HG02973 (cell line): ENCODE data around the gene DPEP2.
"Not testable (repeated sequence)": the region's sequence is repeated elsewhere in the genome, so short reads cannot be mapped to it uniquely, and the experiment has no call there.

Source experiments
- ATAC-seq: cut with Tn5 transposase; IDR thresholded peaks from one replicate; pipeline ENCODE4 v1.9.1; 2021; ENCODE audit warnings: moderate library complexity; ENCODE audit not compliant: unreplicated experiment

Gene DPEP2

DNA sequence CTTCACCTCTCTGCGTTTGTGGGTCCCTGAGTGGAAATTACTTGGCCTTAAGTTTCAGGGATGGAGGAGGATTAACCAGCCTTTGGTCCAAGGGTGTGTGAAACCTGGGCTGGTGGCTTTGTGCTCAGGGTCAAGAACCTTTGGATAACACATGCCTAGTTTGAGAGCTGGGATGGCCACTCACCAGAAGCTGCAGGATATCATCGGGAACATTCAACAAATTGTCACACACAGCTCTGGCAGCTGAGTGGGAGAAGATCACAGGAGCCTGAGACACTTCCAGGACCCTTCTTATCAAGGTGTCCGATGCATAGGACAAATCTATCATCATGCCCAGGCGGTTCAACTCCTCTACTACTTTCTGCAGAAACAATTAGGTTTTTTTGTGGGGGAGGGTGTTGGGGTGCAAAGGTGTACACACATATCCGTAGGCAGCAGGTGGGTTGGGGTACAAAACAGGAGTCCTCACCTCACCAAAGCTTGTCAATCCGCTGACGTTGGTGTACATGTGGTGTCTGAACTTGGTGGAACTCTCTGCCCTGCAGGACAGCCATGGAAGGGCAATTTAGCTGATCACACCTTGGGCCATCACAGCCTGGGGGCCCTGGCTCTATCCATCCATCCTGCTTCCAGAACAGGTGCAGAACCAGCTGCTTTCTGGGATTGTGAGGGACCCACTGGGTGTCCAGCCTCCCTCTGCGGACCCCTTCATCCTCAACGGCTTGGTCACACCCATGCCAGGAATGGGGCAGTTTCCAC, 21.6 kb downstream of the DPEP2 start:
- ATAC-seq: no peak

DNA sequence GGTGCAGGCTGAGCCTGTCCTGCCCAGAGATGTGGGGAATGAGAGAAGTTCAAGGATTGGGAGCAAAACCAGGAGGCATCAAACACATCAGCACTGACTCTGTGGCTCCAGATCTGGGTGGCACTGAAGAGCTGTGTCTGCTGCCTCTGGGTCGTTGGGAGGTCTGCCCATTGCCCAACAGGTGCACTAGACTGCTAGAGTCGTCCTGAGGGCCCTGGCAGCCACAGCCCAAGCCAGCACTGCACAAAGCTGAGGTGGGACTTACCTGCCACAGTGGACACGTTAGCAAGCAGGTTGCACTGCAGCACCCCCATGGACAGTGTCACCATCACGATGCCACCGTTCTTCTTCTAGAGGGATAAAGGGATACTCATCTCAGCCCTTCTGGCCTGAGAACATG, 22.3 kb downstream of the DPEP2 start:
- ATAC-seq: no peak

DNA sequence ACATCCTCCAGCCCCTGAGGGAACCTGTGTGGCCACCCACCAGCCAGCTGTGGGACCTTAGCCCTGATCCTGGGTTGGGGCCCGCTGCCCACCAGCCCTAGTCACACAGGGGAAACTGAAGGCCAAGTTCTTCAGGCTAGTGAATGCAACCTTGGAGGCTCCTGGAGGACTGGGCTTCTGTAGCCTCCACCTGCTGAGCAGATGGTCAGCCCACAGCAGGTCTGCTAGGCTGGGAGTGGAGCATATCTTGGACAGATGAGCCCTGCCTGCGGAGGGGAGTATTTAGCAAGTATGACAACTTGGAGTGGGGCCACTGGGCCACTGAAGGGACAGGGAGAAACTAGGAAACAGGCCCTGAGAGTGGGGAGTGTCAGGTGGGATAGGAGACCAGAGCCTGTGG, 23.1 kb downstream of the DPEP2 start:
- ATAC-seq: no peak

DNA sequence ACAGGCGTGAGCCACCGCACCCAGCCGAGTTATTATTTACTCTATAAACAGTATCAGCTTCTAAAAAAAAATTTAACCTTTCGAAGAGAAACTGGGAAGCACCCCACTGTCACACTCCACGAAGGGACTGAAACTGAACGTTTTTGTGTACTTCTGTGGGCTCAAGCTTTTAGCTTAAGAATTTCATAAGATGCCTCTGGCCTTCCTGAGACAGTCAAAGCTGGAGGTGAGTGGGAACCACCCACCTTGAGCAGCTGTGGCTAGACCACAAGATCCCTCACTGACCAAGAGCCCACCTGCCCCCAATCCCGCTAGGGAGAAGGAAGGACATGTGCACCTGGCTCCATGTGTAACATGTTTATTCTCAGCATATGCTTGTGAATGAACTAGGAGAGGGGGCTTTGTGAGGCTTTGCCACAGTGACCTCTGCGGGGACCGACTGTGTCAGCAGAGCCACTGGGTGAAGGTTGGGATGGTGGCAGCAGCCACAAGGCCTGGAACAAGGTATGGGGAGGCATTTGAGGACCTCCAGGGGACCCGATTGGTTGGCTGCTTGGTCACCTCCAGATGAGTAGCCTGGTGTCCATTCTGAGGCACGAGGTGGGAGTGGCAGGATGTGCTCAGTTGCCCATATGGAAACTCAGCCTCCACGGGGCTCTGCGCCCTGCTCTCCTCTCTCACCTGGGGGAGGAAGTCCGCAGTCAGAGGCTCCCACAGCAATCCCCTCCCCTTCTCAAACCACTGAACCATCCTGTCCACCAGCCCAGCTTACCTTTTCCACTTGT, 23.8 kb downstream of the DPEP2 start:
- ATAC-seq: no peak

DNA sequence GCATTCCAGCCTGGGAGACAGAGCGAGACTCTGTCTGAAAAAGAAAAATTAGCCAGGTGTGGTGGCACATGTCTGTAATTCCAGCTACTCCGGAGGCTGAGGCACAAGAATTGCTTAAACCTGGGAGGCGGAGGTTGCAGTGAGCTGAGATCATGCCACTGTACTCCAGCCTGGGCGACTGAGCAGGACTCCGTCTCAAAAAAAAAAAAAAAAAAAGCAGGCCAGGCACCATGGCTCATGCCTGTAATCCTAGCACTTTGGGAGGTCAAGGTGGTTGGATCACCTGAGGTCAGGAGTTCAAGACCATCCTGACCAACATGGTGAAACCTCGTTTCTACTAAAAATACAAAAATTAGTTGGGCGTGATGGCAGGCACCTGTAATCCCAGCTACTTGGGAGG, 27.0 kb downstream of the DPEP2 start:
- ATAC-seq: not testable (repeated sequence)

DNA sequence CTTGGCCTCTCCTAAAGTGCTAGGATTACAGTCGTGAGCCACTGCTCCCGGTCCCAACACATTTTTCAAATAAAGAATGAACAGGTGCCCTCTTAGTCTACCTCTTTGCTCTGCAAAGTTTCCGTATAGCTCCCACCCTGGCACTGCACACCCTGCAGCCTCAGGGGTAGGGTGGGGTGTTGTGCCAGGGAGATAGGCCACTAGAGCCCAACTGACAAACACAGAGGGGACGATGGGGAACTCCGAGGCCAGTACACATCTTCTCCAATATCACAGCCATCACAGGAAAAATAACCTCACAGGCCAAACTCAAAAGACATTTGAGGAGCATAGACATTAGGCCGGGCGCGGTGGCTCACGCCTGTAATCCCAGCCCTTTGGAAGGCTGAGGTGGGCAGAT, 28.2 kb downstream of the DPEP2 start:
- ATAC-seq: no peak

DNA sequence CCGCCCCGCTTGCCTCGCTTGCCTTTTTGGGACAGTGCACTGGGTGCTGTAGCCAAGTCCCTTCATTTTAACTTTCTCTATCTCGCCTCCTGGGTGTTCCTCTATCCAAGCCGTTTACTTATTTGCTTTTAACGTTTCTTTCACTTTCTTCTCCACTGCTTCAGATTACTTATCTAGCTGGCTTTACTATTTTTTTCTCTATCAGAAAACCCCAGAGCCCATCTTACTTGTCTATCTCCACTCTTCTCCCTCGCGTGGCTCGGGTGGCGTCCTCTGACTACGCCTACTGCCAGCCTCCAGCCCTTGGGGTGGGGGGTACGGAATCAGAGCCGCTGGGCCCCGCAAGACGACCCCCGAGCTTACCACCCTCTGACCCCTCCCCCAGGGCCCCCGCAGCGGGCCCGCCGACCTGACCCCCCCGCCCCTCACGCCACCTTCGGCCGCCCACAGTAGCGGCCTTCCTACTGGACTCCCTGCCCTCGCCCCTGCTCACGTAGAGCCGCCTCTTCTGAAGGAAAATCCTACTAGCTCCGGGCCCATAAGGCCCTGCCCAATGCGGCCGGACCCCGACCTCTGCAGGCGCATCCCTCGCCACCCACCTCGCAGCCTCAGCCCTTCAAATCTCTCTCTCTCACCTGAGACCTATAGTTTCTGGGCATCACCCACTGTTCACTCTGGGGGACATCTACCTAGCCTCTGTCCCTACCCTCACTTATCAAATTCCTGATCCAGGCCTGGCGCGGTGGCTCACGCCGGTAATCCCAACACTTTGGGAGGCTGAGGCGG, 29.8 kb downstream of the DPEP2 start:
- no peak for ATAC-seq

DNA sequence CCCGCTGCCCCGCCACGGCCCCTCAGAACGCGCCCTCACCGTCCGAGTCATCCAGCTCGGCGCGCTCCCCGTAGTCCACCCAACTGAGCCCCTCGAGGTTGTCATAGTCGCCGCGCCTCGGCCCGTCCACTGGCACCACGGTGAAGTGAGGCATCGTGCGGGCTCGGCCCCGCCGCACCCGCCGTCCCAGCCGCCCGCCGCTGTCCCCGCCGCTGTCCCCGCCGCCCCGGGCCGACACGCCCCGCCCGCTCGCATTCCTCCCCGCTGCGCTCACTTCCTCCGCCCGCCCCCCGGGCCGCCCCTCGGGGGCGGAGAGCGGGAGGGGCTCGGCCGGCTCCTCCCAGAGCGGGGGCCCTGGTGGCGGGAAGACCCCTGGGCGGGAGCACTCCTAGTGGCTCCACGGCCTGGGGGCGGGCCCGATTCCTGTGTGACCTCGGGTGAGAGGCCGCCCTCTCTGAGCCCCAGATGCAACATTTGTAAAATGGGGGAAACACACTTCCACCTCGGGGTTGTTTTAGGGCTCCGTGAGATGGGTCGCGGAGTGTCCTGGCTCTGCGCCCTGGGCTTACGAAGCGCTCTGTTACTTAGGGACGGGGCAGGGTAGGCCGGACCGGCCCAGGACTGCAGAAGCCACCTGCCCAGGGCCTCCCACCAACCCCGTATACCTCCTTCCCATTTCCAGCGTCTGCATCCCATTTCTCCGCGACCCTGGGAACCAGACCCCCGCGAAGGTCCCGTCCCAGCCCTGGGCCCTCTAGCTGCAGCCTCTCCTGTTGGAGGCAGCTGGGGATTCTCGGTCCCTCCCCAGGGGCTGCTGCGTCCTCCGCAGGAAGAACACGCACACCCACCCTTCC, 30.7 kb downstream of the DPEP2 start, which contains the start of gene SLC12A4:
SLC12A4 (minus strand) TSS at position 238 of the 854 bp plus-strand sequence; CDS start at position 154, 84 bp downstream.
- ATAC-seq: peak; percentile 64

DNA sequence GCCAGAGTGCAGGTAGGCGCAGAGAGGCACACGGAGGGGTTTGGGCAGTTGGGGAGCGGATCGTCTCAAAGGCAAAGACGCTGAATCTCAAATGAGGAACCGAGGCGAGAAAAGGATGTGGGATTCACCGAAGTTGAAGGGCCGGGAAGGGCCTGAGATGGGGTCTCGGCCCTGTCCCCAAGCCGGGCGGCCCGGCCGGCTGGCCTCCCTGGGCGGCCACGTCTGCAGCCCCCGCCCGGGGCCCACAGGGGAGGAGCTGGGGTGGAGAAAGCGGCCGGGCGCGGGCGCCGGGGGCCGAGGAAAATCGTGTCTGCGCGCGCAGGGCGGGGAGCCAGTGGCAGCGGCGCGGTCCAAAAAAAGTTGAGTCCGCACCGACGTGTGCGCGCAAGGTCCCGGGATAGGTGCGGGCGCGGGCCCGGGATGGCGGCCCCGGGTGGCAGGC, 31.3 kb downstream of the DPEP2 start:
- peak; percentile 13 for ATAC-seq

DNA sequence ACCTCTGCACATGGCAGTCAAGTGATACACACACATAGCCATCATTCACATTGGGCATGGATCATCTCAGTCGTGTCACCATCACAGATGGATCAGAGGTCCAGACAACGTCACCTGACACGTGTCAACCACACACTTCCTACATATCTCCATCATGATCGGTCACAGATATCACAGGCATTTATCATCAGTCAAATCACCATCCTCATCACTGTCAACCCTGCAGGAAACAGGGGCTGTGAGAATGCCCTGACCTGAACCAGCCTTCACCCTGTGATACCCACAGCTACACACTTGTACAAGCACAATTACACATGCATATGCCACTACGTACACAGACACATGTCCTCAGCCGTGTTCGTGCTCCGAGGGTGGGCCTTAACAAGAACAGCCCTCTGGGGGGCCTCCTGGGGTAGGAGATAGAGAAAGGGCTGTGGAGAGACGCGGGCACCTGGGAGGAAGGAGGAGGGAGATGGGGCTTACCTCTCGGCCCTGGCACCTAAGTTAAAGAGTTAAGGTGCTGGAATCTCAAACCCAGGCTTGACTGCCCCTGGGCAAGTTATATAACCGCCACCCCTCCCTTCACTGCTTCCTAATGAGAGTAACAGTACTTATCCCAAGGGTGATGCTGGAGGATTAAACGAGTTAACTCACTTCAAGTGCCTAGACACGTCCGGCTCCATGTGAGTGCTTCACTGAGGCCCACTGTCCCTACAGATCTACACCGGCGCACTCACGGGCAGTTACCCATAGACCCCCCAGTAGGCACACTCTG, 31.9 kb downstream of the DPEP2 start:
- ATAC-seq: no peak

DNA sequence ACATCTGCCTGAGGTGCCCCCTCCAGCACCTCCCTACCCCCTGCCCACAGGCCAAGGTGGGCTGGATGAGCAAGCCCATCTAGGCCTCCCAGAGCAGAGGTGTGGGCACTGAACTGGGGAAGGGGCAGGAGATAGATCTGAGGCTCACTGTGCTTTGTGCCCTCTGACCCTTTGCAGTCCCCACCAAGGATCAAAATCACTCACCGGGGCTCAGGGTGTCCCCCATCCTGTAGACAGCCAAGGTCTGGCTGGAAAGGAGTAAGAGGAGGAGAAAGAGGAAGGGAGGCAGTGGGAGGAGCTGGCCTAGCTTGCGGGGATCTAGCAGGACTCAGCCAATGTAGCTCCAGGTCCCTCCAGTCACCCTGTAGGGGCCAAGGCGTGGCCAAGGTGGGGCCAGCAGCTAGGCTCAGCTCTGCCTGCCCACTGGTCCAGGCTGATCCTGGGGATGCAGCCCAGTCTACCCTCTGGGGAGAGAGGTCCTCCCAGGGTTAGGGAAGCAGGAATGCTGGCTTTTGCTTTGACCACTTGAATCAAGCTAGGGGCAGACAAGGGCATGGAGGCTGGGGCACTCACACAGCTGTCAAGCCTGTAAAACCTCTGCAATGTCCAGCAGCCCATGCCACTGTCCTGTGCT, 32.6 kb downstream of the DPEP2 start:
- no peak for ATAC-seq

DNA sequence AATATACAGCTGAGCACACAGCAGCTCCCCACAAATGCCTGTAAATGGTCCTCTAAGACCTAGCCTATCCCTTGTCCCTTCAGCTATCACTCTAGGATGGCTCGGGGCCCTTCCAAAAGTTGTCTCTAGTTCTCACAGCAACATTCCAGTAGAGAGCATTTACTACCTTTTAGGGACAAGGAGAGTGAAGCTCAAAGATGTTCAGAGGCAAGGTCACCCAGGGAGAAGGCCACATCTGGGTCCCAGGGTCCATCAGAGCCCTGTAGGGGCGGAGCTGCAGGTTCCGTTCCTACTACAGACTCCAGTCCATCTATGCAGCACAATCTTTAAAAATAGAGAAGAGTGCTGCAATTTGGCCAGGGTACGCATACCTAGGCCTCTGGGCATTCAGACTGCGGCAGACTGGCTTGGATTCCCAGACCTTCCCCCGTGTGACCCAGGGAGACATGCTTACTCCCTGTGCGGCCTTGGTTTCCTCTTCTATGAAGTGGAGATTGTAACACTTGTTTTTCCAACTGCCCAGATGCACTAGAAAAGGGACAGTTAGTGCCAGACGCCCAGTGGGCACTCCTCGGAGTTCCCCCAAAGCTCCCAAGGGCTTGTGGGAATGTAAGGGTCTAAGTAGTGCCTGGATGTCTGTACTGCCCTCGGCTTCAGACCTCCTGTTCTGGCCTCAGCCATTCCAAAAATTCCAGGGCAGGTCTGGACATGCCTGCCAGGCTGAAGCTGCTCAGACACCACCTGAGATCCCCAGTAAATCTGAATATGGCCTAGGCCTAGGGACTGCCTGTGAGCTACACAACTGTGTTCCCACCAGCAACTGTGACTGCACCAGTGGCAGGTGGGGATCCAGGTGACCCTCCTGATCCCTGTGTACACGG, 33.4 kb downstream of the DPEP2 start:
- no peak for ATAC-seq

DNA sequence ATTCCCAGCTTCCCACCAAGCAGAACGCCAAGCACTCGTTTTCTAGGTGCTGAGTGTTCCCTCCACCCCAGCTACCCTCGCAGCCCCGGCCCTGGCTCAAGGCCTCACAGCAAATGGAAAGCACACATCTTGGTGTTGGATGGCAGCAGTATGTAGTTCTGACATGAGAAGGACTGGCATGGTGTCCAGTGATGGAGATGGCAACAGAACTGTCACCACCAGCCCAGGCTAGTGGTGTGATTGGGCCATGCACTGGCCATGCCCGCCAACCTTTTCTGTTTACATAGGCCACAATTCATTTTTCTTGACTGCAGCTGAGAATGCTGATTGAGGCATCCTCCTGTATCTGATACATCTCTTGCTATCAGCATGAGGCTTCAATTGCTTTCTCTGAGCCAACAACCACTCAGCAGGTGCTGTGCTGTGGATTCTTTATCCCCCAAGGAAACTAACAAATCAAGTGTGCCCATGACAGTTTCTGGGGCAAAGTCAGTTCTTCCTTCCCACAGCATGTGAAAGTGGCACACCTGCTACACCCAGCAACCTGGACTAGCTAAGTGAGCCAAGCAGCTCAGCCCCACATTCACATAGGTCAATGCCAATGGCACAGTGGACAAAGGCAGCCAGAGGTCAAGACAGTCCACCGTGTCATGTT, 34.7 kb downstream of the DPEP2 start:
- ATAC-seq: no peak

DNA sequence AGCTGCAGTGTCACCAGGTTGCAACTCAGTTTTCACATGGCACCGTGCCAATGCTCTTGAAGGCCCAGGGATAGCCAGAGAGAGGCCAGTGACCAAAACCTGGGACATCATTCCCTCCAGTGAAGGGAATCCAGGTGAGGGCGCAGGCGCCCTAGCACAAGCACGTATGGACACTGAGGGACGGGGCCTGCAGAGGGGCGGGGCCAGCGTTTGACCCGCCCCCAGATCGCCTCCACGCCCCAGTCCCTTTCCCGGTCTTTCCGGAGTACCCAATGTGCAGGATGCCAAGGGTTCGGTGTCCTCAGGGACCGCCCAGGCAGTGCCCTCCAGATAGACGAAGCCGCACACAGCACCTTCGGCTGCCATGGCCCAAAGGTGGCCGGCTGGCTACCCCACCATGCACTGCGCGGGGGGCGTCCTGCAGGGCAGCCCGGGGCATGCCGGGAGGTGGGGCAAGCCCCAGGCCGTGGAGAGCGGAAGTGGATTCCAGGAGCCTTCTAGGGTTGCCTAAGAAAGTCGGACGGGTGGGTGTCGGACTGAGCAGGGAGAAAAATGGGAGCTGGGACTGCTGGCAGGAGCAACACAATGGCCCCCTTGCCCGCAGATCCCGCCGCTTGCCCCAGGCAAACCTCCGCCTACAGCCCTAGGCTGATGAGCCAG, 35.5 kb downstream of the DPEP2 start:
- no peak for ATAC-seq

DNA sequence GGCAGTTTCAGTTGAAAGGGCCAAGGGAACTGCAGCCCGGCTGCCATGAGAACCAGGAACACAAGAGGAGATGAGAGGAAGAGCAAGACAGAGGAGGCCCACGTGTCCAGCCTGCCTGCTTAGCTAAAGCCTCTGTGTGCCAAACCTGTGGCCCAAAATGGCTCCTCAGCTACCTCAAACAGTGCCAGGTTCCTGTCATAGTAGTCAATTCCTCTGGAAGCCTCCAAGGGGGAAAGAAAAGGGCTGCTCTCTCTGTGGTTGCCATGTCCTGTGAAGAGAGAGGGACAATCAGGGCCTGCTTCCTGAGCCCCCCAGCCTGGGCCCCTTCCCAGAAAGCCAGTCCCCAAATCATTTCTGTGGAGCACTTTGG, 36.0 kb downstream of the DPEP2 start:
- ATAC-seq: no peak

DNA sequence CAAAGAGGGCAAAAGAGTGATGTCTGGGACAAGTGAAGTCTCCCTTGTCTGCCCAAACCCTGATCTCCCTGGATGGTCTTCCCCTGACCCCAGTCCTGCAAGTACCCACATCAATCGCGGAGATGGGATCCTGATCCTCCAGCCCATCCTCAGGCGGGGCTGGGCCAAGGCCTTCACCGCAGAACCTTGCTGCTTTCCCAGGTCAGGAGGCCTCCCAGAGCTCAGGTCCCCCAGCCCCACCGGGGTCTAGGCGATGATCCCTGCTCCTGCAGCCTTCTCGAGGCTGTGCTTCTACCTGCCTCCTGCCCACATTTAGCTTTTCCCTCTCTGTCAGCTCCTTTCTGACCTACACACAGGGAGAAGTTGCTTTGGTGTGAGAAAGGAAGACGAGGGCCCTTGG, 37.1 kb downstream of the DPEP2 start:
- no peak for ATAC-seq

DNA sequence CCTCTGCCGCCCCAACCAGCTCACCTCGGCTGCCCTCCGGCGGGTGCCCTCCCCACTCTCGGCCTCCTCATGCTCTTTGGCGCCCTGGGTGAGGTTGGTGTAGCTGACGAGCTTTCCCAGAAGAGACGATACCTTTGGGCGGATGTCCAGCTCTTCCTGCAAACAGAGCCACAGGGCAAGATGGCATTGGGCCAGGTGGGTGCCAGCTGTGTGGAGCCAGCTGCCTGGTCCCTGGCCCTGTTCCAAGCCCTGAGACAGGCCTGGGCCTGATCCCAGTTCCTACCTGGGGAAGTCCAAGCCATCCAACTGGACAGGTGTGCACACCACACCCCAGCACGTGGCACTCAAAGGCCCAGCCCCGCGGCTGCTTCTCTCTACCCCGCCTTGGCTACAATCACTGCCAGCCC, 37.7 kb downstream of the DPEP2 start:
- ATAC-seq: no peak
